Measurements from ENCODE around the gene CRNKL1.
A peak's percentile ranks its signal among the peaks of the same experiment; 100 is the strongest.

Gene CRNKL1

DNA sequence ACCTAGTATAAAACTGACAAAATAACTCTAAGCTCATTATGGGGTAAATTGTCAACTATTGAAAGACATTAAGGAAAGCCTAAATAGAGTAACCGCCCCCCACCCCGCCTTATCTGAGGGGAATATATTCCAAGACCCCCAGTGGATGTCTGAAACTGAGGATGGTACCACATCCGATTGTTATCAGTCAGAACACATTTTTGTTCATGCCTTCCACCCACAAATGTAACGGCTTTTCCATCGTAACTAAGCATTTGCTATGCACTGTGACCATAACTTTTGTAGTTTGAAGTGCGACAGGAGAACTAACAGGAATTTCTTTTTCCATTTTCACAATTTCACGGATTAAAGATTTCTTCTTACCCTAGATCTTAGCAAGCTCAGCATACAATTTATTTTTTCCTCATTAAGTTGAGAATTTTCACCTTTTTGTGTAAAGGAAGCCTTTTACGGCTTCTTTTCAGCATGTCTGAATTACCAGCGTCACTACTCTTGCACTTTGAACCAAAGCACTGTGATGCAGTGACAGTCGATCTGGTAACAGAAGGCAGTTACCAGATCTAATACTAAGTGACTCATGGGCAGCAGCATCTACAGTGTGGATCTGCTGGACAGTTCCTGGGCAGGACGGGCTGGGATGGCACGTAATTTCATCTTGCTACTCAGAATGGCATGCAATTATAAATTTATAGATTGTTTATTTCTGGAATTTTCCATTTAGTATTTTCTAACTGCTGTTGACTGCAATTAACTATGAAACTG lies 11.9 kb upstream of the CRNKL1 start:
- DNase-seq (ENCODE audit: low spot score): no peak

- no peak for DNase-seq (ENCODE audit: low spot score)
These were observed 8.2 kb upstream of the CRNKL1 start for GRCh38 chr20:20060234-20060998.

GRCh38 chr20:20051767-20052073 lies 546 bp downstream of the CRNKL1 start:
- DNase-seq (ENCODE audit: low spot score): peak; percentile 4

GRCh38 chr20:20039752-20040387 lies 12.4 kb downstream of the CRNKL1 start:
- no peak for DNase-seq (ENCODE audit: low spot score)

GRCh38 chr20:20038586-20038985 lies 13.7 kb downstream of the CRNKL1 start:
- DNase-seq (ENCODE audit: low spot score): no peak

DNA sequence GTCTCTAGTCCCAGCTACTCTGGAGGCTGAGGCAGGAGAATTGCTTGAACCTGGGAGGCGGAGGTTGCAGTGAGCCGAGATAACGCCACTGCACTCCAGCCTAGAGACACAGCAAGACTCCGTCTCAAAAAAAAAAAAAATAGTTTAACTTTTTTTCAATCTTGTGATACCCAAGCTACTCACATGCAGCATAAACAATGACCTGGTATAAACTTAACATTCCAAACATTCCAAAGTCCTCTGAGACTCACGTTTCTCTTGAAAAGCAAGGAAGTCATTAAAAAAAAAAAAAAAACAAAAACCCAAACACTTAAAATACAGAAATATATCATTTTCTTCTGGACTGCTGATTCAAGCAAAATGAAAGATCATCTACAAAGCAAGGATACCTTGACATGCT lies 14.3 kb downstream of the CRNKL1 start:
- no peak for DNase-seq (ENCODE audit: low spot score)

GRCh38 chr20:20036756-20037155 lies 15.5 kb downstream of the CRNKL1 start:
- DNase-seq (ENCODE audit: low spot score): no peak

GRCh38 chr20:20034486-20034885 lies 17.8 kb downstream of the CRNKL1 start:
- DNase-seq (ENCODE audit: low spot score): no peak

GRCh38 chr20:20031790-20032189 lies 20.5 kb downstream of the CRNKL1 start:
- DNase-seq (ENCODE audit: low spot score): no peak

GRCh38 chr20:20027284-20027683 lies 25.0 kb downstream of the CRNKL1 start:
- DNase-seq (ENCODE audit: low spot score): no peak

- DNase-seq (ENCODE audit: low spot score): no peak
These were observed 27.3 kb downstream of the CRNKL1 start for GRCh38 chr20:20024942-20025341.

- no peak for DNase-seq (ENCODE audit: low spot score)
These were observed 28.9 kb downstream of the CRNKL1 start for GRCh38 chr20:20023395-20023794.

- DNase-seq (ENCODE audit: low spot score): no peak
These were observed 29.8 kb downstream of the CRNKL1 start for GRCh38 chr20:20022498-20022897.

DNA sequence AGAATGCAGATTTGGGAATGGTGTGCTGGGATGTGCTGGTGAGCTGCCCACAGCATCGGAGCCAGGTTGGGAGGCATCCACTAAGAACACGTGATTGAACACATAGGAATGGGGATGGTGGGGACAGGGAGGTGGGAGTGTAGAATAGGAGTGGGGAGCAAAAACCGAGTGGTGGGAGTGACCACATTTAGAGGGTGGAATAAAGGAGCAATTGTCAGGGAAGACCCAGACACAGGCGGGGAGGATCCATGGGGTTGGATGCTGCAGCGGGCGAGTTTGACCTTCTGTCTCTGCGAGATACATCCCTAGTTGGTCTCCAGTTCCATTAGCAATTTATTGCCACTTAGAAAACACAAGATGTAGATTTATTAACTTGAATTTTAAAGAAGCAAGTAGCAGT lies 30.4 kb downstream of the CRNKL1 start:
- DNase-seq (ENCODE audit: low spot score): no peak

GRCh38 chr20:20020908-20021307 lies 31.4 kb downstream of the CRNKL1 start:
- DNase-seq (ENCODE audit: low spot score): no peak

DNA sequence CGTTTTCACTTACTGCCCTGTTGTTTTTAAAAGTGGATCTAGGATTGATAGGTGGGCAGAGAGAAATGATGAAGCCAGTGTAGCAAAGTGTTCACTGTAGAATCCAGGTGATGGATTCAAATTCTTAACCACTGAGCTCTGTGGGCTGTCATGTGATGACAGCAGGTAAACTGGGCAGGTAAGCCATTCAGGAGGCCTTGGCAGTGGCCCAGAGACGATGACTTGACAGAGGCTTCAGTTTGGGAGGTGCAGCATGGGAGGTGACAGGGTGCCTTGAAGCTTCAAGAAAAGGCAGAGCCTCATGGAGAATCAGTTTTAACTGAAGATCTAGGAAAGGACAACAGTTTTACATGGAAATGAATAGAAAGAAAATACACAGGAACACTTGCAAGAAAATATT lies 33.1 kb downstream of the CRNKL1 start:
- no peak for DNase-seq (ENCODE audit: low spot score)

GRCh38 chr20:20018366-20018765 lies 33.9 kb downstream of the CRNKL1 start:
- DNase-seq (ENCODE audit: low spot score): no peak

GRCh38 chr20:20017844-20018185 lies 34.5 kb downstream of the CRNKL1 start:
- DNase-seq (ENCODE audit: low spot score): peak; percentile 35

DNA sequence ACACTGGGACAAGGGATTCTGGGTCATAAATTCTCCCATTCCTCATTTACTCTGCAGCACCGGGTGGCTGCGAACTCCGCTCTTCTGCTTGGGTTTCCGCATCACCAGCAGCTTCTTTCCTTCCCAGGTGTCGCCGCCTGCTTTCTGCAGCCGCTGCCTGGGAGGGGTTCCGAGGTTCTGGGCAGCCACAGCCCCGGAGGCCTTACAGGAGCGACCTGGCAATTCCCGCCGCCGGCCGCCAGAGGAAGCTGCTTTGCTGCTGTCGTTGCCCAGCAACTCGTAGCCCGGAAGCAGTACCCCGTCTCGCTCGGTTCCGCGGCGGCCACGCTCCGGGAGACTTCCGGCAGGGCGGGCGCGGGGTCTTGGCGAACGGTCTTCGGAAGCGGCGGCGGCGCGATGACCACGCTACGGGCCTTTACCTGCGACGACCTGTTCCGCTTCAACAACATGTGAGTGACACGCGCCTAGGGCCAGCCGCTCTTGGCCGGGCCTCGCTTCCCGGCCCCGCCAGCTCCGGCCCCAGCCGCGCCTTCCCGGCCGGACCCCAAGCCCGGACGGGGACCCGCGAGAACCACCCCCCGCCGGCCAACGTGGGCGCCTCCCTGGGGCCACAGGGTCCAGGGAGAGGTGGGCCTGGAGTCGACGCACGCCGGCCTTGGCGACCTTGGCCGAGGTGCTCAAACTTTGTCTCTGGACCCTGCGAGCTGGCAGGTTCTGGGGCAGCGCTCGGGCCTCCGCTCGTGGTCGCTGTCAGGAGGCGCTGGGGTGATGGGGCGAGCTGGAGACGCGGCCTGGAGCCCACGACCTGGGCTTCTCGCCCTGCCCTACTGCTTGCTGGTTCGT lies 35.0 kb downstream of the CRNKL1 start, which contains the start of gene NAA20:
Gene NAA20, plus strand, starts transcription at position 362 of the 843 bp plus-strand sequence. Its CDS starts 35 bp downstream, at position 397.
- peak; percentile 93 for DNase-seq (ENCODE audit: low spot score)

DNA sequence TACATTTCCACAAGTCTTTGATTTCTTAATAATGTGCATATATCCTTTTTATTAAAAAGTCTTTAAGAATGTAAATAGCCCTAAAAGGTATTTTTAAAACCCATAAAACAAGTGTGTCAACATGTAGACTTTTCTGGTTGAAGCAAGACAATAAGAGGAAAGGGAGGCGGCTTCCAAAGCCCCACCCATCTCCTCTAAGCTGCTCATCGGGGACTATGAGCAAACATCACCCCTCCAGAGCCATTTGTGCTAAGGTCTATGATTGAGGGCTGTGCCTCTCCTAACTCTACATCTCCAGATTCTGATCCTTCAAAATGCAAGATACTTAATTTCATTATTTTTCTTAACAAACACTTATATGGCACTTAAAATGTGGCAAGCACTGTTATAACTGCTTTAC lies 37.6 kb downstream of the CRNKL1 start:
- no peak for DNase-seq (ENCODE audit: low spot score)

- DNase-seq (ENCODE audit: low spot score): no peak
These were observed 39.7 kb downstream of the CRNKL1 start for GRCh38 chr20:20012541-20012940.
